Glomerular visceral epithelial cell (primary cell): ENCODE measurements around the gene MEG3.

Source experiments
- DNase-seq: peaks from one replicate; pipeline ENCODE4 v3.0.0-alpha.2; 2016; ENCODE audit errors: extremely low spot score

The MEG3 gene

DNA sequence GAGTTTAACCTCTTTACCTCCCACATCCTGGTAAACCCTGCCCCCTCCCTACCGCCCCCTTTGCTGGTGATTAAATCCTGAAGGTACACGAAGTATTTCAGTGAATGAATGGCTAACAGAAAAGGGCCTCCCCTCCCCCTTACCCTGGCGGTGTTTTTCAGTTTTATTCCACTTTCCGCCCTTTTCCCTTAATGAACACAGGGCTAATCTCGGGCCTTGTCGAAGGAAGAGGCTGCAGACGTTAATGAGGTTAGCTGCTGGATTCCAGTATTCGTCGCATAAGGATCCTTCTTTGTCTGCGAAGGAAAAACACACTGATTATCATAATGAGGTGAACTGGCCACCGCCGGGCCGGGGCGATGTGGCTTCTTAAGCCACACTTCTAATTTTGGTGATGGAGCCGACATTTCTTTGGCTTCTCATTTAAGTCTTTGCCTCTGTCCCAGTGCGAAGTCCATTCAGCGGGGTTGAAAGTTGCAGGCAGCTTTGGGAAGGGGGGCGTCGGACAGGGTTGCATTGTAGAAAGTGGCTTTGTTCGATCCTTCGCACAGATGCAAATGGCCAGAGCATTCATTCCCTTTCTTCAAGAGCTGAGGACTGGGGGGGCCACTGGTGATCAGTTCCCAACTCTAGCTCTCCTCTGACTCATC lies 6.5 kb downstream of the MEG3 start:
- no peak for DNase-seq

GRCh38 chr14:100834082-100834793 lies 8.3 kb downstream of the MEG3 start:
- no peak for DNase-seq

DNA sequence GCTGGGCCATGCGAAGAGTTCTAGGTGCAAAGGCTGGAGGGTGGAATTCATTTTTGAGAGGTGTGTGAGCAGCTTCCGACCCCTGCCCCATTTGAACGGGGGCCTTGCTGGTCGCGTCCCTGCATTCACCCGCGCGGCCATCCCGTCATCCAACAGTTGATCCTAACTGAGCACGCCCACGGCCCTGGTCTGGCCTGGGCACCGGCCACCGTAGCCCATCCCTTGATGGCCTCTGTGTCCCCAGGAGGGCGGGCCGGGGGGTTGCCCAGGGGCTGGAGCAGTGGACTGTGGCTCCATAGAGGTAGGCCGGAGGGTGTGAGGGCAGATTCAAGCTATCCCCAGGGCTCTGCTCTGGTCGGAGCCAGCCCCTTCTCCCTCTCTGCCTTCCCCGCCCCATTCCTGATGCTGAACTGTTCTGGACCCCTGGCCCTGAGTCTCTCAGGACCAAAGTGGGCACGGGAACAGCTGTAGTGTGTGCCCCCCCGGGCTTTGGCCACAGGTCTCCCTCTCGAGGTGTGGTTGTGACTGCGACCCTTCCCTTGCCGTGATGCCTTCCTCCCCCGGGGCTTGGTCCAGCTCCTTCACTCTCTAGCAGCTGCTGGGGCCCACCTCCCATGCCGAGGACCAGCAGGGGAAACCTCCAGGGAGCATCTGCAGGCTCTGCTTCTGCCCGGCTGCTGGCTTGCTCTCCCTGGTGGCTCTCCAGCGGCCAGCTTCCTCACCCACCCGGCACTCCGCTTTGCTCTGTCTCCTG lies 9.1 kb downstream of the MEG3 start:
- DNase-seq, result no peak

GRCh38 chr14:100835548-100836310 lies 9.8 kb downstream of the MEG3 start:
- no peak for DNase-seq

DNA sequence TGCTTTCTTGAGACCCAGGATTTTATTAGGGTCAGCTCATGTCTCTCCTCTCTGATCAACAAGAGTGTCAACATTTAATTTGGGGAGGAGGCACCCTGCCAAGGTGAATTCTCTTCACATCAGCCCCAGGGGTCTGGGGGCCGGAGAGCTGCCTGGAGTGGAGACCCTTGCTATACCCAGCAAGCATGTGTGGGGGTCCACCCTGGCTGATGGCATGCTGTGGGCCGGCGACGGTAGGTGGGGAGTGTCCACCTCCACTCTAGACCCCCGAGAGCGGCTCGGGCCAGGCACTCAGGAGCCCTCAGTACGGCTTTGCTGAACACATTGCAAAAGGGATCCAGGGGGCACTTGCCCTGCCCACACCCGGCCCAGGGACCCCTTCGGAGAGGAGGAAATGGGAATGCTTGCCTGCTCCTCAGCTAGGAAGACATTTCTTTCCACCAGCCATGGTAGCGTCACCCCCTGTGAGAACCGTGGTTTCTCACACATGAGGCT lies 10.4 kb downstream of the MEG3 start:
- no peak for DNase-seq

DNA sequence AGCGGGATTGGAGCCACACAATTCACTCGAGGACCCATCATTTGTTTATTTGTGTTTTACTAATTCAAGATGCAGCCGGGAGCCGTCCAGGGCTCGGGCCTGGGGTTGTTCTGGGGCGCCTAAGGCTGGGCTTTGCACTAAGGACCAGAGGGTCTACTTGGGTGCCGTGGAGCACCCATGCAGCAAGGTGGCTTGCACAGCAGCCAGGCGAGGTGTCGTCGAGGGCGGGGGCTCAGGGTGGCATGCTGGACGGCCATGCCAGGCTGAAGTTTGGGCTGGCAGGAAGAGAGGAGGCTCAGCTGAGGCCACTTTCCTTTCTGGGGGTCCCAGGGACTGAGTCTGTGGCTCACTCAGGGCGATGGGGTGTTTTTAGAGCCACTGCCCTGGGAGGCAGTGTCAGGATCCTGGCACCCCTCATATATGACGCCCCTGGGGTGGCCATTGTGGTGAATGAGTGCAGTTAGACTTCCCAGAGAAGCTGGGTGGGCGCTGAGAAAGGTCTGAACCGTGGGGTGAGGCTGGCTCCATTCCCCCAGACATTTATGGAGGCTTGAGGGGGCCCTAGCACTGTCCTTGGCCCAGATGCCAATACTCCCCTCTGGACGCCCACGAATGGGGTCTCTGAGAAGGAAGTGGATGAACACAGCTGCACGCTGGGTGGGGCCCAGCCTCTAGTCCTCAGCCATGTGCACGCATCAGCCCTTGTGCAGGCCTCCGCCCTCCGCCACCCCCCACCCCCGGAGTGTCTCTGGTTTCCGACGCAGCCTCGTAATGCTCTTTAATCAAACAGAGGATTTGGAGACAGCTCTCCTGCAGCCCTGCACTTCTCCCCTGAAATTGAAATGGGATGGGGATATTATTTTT lies 11.3 kb downstream of the MEG3 start:
- no peak for DNase-seq

- no peak for DNase-seq
Observed at GRCh38 chr14:100837805-100838350, 12.0 kb downstream of the MEG3 start.

DNA sequence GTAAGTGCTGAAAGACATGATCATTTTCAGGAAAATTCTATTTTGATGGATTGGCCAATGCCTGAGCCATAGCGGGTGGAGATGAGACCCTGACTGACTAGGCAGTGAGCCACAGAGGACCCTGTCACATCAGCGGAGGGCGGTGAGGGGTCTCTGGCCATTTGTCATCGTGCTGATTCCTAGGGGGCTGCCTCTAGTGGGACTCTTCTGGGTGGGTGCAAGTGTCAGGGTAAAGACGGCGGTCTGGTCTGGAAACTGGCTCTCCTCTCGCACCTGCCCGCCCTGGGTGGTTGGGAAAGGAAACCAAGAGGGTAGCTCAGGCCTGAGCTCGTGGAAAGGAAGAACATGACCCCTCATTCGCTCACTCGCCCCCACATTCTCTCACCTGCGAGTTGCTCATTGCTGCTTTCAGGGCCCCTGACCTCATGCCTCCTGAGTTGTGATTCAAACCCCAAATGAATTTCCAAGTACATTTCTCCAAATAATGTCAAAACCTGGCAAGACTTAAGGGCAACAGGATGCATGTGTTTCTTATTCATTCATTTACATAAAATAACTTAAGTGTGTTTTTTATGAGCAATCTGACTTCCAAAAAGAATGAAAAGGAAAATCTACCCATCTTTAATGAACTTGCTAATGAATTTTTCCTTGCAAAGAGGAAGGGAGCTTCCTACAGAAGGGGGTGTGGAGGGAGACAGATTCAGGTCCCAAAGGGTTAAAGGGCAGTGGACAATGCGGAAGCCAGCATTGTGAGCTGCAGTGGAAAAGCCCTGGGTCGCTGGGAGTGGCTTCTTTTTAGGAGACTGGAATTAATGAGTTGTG lies 12.8 kb downstream of the MEG3 start:
- DNase-seq, result no peak

- no peak for DNase-seq
Observed at GRCh38 chr14:100839315-100839585, 13.3 kb downstream of the MEG3 start.

DNA sequence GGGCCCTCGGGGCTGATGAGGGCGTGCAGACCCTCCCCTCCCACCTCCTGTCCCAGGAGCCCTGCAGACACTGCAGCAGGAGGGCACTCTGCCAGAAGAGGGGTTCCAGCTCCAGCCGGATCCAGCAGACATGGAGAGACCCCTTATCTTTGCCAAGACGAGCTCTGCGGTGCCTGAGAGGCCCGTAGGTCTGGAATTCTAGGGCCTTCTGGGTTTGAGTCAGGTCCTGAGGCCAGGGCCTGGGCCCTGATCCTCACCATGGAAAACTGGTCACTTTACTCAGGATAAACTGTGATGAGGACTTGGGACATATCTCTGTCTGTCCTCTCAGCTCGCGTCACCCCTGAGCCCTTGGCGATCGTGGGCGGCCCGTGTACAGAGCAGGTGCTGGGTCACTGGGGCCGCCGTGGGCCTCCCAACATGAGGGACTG lies 13.8 kb downstream of the MEG3 start:
- no peak for DNase-seq

DNA sequence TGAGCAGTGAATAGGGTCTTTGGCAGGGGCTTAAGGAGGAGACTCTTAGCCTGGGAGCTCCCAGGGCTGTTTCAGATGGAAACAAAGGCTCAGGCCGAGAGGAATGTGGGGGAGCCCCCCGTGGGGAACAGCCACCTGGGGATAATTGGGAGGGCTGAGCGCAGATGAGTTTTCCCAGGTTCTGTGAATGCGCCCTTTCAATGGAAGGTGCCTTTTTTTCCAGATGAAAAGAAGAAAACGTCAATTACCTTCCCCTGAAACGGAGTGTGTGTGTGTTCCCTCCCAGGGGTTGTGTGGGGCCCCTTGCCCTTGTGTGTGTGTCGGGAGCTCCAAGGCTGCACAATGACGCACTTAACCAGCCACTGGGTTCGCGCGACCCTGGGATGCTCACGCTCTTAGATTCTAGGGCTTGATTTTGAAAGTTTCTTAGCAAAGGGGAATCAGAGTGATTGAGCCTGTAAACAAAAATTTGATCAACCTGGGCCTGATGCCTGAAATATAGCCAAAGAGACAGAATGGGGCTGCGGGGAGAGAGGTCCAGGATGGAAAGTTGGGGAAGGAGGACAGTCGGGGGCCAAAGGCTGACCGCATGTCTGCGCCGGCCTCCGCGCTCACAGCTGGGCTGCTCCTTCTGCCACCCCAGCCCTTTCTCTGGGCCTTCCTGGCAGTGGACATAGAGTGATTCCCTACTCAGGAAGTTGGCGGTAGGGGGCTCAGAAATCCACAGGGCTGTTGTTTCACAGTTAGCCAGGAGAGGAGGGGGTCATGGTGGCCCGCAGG lies 14.6 kb downstream of the MEG3 start:
- DNase-seq, result no peak

DNA sequence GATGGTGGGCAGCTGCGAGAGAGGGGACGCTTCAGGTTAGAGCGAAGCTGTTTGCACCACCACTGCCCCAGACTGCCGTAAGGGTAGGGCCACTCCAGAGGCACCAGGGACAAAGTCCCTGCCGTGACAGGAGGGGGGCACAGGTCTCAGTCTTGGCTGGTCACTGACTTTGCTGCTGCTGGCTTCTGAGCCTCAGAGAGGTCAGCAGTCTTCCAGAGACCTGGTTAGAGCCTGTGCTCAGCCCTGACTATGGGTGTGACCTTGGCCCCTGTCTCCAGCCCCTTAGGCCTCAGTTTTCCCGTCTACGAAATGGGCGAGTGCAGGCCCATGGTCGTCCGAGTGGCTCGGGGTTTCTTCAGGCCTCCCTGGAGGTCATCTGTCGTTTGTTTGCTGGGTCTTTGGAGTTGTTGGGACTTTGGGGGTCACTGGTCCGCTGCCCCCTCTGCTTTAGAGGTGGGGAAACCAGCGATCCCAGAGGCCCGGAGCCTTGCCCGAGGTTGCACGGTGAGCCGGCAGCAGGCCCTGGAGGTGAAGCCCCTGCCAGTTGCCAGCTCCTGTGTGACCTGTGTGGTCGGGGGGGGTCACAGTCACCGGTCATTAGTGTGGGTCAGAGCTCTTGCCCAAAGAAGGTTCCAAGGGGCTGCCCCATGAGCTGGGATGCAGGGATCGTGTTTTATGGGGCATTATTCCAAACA lies 15.3 kb downstream of the MEG3 start:
- DNase-seq, result no peak

DNA sequence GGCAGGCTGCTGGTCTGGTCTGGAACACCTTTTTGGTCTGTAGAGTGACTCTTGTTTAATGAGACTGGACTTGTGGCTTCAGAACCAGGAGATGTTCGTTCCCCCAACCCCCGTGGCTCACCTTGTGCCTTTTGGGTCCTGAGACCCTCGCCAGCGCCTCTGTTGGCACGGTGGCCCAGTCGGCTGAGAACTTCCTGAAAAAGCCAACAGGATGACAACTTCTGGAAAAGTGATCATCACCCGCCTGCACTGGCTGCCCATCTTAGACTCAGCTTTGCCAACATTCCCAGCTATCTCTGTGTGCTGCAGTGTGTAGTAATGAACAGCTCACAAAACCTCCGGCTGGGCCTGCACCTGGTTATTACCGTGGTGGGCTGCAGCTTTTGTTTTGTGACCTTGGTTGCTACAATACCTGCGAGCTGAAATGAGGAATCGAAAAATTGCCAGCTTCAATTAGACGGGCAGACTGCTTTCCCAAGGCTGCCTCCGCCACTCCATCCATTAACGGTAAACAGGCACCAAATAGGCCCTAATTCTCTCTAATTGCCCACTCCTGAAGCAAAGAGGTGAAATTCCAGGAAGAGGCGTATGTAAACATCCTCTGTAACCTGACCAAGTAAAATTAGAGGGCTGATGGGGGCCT lies 16.0 kb downstream of the MEG3 start:
- DNase-seq, result no peak

GRCh38 chr14:100842799-100843198 lies 16.9 kb downstream of the MEG3 start:
- peak; percentile 13 for DNase-seq

DNA sequence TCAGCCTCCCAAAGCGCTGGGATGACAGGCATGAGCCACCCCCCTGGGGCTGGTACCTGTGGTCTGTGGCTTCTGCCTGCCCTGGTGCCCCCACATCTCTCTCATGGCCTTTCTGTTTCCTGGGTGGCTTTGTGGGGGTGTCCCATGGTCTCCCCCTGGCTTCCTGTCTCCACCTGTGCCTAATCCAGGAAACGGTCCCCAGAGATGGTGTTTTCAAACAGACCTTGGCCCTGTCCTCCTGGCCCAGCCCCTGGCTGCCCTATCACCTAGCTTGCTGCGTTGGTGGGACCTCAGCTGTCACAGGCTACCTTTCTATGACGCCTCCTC lies 18.1 kb downstream of the MEG3 start:
- DNase-seq, result no peak

- DNase-seq, result no peak
Observed at GRCh38 chr14:100844421-100844820, 18.5 kb downstream of the MEG3 start.

GRCh38 chr14:100844846-100845245 lies 18.9 kb downstream of the MEG3 start:
- no peak for DNase-seq

DNA sequence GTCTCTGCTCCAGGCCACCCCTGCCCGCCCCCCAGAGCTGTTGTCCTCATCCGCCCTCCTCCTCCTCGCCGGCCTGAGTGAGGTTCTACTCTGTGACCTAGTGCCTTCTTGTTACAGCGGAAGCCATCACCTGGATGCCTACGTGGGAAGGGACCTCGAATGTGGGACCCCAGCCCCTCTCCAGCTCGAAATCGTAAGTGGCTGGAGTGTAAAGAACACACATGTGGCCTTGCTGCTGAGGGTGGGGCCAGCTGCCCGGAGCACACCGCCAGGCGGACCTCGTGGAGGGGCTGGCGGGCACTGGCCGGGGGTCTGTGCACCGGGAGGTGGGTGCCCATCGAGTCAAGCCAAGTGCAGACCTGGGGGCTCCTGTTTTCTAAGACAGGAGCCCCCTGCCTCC lies 19.4 kb downstream of the MEG3 start:
- no peak for DNase-seq
